Suppressor macrophage treated with lipopolysaccharide for 4 hours (primary cell): ENCODE measurements around the gene ADCY2.
A peak's percentile ranks its signal among the peaks of the same experiment; 100 is the strongest.

Source experiments
- DNase-seq: peaks from one replicate; pipeline ENCODE4 v3.0.0-alpha.2; 2020

The ADCY2 gene

GRCh38 chr5:7849681-7850394, 453.9 kb downstream of the ADCY2 start:
- DNase-seq: no peak

GRCh38 chr5:7850395-7851239, 454.7 kb downstream of the ADCY2 start, which contains the start of gene CFAP90:
Gene CFAP90 (minus strand): TSS chr5:7851133. CDS start chr5:7851021, 112 bp downstream.
- no peak for DNase-seq

DNA sequence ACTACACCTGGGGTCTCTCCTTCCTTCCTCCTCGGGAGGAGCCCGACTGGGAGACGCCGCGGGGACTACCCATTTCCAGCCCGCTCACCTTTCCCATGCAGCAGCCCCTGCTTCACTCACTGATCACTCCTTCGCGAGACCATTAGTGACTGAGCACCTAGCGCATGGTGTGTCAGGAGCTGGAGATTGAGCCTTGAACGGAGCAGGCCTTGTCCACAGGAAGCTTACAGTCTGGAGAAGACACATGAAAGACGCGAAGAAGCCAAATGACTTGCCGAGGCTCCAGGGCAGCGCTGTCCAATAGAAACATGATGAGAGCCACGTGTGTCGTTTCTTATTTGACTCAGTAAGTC, 455.3 kb downstream of the ADCY2 start:
- DNase-seq: no peak

- no peak for DNase-seq
These were observed 455.8 kb downstream of the ADCY2 start for GRCh38 chr5:7851617-7852289.

DNA sequence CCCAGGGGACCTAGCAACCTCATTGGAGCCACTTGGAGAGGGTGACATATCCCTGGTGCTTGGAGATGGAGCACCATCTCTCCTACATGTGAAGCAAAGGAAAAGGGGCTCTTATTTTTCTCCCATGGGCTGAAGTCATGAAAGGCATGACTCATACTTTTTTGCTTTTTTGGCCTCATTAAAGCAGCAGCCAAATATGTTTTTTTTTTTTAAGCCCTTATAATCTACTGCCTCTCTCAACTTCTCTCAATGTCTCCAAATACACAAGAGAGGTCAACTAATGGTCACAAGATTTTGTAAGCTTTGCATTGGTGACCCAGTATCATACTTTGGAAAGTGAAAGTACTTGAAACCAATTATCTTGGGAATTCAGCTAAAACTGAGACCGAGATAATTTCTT, 456.6 kb downstream of the ADCY2 start:
- DNase-seq: no peak

- DNase-seq: no peak
These were observed 457.1 kb downstream of the ADCY2 start for GRCh38 chr5:7852988-7853387.

DNA sequence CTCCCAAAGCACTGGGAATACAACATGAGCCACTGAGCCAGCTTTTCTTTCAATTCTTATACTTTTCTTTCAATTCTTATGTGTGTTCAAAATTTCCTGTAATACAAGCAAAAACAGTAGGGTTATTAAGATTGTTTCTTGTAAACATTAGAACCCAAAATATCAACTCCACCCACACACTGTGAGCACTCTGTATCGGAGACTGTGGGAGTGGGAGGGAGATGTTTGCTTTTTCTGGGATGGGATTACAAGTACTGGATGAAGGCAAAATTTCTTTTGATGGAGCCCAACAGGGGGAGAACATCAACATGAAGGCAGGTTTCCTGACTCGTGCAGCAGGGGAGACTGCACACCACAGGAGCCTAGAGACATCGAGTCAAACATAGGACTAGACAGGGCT, 459.7 kb downstream of the ADCY2 start:
- no peak for DNase-seq

- DNase-seq: peak; percentile 46
These were observed 460.9 kb downstream of the ADCY2 start for GRCh38 chr5:7856855-7857254.

GRCh38 chr5:7857361-7857760, 461.4 kb downstream of the ADCY2 start:
- DNase-seq: no peak

DNA sequence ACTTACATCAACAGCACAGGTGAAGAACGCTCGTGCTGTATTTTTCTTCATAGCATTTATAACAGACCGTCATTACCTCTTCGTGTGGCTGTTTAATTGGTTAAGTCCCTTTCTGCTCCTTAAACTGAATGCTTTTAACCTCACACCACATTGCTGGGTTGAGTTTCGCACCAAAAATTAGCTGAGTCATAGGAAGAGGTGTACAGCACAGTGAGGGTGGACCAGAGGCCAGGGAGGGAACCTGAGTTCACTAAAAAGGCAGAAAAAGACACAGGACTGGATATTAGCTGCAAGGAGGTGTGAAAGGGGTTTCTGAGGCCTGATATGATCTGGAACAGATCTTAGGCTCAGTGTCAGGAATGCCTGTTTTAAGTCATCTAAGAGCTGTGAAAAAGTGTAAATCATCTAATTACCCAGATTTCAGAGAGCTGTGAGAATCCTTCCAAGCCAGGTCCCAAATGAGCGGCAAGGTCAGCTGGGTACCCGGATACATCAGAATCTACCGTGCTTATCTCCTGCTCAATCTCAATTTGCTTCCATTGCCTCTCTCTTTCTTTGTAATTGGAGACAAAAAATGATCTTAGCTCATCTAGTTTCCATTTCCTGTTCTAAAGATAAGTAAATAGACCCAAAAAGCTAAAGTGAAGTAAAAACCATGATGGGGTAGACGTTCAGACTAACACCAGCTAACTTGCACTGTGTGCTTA, 462.1 kb downstream of the ADCY2 start:
- DNase-seq: no peak

GRCh38 chr5:7866196-7866595, 470.3 kb downstream of the ADCY2 start:
- no peak for DNase-seq

GRCh38 chr5:7867260-7867659, 471.3 kb downstream of the ADCY2 start:
- no peak for DNase-seq

DNA sequence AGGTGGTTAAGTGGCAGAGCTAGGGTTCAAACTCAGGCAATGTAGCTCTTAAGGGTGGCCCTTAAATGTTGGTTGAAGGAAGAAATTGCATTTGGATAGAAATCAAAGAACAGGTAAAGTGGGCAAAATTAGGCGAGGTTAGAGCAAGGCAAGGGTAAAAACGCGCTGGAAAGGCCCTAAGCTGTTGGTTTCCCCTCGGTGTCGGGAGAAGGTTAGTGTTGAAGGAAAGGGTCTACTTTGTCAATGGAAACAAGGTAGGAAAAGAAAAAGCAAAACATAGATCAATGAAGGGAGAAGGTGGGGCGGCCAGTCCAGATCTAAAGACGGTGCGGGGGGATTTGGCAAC, 472.5 kb downstream of the ADCY2 start:
- DNase-seq: no peak

- peak; percentile 95 for DNase-seq
These were observed 473.0 kb downstream of the ADCY2 start, which contains the start of the genes FASTKD3 and MTRR for GRCh38 chr5:7868773-7869473. Gene FASTKD3 (minus strand): TSS chr5:7869031. CDS start chr5:7868083, 948 bp downstream. Gene MTRR (plus strand): TSS chr5:7869148. CDS start chr5:7870795, 1,647 bp downstream.

DNA sequence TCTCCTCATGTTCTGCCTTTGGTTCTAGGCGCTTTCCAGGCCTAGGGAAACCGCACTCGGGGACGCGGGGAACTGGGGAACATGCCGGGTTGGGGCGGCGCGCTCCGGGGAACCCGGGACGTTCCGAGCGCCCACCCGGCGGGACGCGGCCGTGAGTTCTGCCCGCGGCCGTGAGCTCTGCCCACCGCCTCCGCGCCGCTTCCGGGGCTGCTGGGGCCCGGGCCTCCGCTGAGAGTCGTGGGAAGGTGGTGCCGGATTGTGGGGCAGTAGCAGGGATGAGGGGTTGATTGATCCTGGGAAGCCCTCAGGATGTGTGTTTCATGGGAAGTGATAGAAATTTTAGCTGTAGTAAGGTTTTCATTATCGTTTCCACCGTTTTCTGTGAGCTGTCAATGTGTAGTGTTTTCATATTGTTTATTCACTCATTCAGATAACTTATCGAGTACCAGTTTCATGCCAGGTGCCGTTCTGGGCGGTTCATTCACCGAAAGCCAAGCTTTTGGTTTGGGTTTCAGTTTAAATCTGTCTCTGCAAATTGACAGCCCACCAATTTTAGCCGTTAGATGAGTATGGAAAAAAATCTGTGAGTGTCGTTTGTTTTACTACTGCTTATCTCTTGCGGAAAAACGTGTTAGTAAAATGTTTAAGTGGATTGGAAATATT, 473.7 kb downstream of the ADCY2 start:
- peak; percentile 47 for DNase-seq

DNA sequence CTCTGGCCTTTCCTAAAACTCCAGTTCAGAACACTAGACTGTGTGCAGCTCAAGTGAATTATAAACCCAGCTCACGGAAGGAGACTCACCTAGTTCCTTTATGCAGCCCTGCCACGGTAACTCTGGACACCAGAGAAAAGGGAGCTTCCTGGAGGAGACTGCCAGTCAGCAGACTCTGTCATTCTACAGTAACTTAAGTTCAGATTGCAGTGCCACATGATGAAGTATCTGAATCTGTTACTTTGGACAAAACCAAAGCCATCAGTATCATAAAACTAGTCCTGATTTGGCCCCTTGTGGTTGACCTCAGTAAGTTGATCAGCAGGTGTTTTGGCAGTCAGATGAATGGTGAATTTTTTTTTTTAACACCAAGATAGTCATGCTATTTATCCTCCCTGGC, 475.7 kb downstream of the ADCY2 start:
- no peak for DNase-seq

- DNase-seq: no peak
These were observed 476.7 kb downstream of the ADCY2 start for GRCh38 chr5:7872517-7873130.

- no peak for DNase-seq
These were observed 477.3 kb downstream of the ADCY2 start for GRCh38 chr5:7873216-7873615.

DNA sequence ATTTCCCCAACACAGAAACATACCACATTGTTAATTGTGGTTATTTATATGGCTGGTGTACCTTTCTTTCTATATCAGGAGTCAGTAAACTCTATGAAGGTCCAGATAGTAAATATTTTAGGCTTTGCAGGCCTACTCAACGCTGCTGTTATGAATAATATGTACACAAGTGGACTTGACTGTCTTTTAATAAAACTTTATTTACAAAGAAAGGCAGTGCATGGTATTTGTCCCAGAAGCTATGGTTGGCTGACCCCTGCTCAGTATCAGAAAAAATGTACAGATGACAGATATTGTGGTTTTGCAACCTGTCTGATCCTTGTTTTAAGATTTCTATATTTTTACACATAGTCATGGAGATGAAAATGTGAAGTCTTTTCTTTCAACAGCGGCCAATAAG, 478.7 kb downstream of the ADCY2 start:
- no peak for DNase-seq

DNA sequence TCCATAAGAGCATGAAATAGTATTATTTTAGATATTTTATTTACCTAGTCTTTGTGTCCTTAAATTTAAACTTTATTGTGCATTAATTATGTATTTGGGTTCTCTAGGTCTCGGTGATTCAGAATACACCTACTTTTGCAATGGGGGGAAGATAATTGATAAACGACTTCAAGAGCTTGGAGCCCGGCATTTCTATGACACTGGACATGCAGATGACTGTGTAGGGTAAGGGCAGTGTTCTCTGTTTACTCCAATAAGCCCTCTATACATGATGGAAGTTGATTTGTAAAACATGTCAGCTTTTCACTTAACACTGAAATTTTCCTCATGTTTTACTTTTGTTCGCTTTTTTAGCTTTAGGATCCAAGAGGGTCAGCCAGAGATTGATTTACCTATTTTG, 479.2 kb downstream of the ADCY2 start:
- DNase-seq: no peak

DNA sequence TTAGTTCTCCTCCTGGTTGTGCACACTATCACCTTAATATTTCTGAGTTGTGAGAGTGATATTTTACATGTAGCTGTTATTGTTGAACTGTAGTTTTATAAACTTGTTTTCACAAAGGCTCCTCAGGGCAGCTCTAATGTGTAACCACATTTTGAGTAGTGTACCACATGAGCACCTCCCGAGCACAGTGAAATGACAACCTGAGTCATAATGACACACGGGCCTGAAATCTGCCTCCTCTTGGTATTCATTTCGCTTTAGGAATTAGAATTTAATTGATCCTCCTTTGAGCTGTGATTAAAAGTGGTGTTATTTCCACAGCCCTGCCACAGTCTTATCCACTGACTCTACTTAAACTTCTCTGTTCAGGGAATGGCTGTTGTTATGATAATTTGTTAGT, 480.9 kb downstream of the ADCY2 start:
- DNase-seq: peak; percentile 14
